ENCODE measurements around the gene ALK.

Gene ALK

DNA sequence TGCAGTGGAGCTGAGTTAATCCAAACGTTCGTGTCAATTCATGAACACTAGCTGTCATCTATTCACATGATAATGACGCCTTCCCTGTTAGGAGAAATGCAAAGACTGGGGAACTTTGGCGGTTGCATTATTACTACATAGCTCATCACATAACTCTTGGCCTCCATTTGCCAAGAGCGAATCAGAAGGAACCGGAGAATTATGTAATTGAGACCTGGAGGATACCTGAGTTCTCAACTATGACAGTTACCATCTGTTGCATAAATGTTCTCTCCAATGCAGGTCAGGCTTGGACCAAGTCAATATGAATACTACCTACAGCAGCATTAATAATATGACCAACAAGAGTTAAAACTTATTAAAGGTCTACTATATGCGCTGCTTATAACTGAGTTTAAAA is 531.7 kb downstream of the ALK start:
- TF ChIP-seq POLR2AphosphoS5 (IDR thresholded peaks at IDR 0.05; ENCODE audit: low read depth, low read length), result no peak
- TF ChIP-seq, protein P1, sequence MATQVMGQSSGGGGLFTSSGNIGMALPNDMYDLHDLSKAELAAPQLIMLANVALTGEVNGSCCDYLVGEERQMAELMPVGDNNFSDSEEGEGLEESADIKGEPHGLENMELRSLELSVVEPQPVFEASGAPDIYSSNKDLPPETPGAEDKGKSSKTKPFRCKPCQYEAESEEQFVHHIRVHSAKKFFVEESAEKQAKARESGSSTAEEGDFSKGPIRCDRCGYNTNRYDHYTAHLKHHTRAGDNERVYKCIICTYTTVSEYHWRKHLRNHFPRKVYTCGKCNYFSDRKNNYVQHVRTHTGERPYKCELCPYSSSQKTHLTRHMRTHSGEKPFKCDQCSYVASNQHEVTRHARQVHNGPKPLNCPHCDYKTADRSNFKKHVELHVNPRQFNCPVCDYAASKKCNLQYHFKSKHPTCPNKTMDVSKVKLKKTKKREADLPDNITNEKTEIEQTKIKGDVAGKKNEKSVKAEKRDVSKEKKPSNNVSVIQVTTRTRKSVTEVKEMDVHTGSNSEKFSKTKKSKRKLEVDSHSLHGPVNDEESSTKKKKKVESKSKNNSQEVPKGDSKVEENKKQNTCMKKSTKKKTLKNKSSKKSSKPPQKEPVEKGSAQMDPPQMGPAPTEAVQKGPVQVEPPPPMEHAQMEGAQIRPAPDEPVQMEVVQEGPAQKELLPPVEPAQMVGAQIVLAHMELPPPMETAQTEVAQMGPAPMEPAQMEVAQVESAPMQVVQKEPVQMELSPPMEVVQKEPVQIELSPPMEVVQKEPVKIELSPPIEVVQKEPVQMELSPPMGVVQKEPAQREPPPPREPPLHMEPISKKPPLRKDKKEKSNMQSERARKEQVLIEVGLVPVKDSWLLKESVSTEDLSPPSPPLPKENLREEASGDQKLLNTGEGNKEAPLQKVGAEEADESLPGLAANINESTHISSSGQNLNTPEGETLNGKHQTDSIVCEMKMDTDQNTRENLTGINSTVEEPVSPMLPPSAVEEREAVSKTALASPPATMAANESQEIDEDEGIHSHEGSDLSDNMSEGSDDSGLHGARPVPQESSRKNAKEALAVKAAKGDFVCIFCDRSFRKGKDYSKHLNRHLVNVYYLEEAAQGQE (IDR thresholded peaks at IDR 0.05; ENCODE audit: insufficient read depth in 1 of 2, low read depth in 2 of 2, low read length in 2 of 2), result no peak
- TF ChIP-seq TAF1 (IDR thresholded peaks at IDR 0.05; ENCODE audit: borderline replicate concordance, insufficient read depth, low read length), result no peak
- no peak for TF ChIP-seq SIN3A (IDR thresholded peaks at IDR 0.05; ENCODE audit: borderline replicate concordance, insufficient read depth, low read length)
- no peak for TF ChIP-seq FOXP2 (optimal IDR thresholded peaks at IDR 0.05; ENCODE audit: borderline replicate concordance, extremely low read depth, extremely low read length, insufficient read depth)

DNA sequence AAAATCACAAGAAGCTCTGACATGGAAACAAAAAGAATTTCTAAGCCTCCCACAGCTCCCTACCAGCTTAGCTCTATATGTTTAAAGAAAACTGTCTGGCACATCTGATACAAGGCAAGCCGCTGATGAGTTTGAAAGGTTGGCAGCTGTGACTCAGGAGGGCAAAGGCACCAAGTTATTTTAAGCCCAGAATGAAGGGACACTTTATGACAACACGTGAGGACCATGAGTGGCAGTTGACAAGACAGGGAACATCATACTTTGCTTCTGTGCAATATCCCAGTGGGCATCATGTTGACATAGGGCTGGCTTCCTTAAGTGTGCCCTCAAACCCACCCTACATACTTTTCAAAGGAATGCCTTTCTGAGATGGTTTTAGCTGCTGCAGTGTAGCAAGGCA is 533.3 kb downstream of the ALK start:
- TF ChIP-seq FOXP2 (optimal IDR thresholded peaks at IDR 0.05; ENCODE audit: borderline replicate concordance, extremely low read depth, extremely low read length, insufficient read depth) (no peak), POLR2AphosphoS5 (IDR thresholded peaks at IDR 0.05; ENCODE audit: low read depth, low read length) (no peak), TAF1 (IDR thresholded peaks at IDR 0.05; ENCODE audit: borderline replicate concordance, insufficient read depth, low read length) (no peak), SIN3A (IDR thresholded peaks at IDR 0.05; ENCODE audit: borderline replicate concordance, insufficient read depth, low read length) (no peak)
- TF ChIP-seq, protein P1 (IDR thresholded peaks at IDR 0.05; ENCODE audit: insufficient read depth in 1 of 2, low read depth in 2 of 2, low read length in 2 of 2), result no peak

DNA sequence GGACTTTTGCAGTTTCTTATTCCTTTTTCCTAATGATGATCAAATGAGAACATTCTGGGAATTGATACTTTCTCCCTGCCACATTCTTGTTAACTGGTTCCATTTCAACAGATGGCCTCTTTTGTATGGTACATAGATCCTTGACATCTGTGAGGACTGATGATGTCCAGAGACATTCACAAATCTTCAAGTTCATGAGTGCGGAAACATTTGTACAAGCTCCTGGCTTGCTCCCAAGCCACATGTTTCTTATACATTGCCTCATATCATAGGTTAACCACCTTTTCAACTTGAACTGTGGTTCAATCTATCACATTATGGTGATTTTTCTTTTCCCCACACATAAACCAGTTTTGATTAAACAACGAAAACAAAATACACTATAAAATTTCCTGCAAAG is 538.9 kb downstream of the ALK start:
- TF ChIP-seq, protein P1 (IDR thresholded peaks at IDR 0.05; ENCODE audit: insufficient read depth in 1 of 2, low read depth in 2 of 2, low read length in 2 of 2), result no peak
- TF ChIP-seq SIN3A (IDR thresholded peaks at IDR 0.05; ENCODE audit: borderline replicate concordance, insufficient read depth, low read length), result no peak
- TF ChIP-seq TAF1 (IDR thresholded peaks at IDR 0.05; ENCODE audit: borderline replicate concordance, insufficient read depth, low read length), result no peak
- TF ChIP-seq FOXP2 (optimal IDR thresholded peaks at IDR 0.05; ENCODE audit: borderline replicate concordance, extremely low read depth, extremely low read length, insufficient read depth), result no peak
- TF ChIP-seq POLR2AphosphoS5 (IDR thresholded peaks at IDR 0.05; ENCODE audit: low read depth, low read length), result no peak

DNA sequence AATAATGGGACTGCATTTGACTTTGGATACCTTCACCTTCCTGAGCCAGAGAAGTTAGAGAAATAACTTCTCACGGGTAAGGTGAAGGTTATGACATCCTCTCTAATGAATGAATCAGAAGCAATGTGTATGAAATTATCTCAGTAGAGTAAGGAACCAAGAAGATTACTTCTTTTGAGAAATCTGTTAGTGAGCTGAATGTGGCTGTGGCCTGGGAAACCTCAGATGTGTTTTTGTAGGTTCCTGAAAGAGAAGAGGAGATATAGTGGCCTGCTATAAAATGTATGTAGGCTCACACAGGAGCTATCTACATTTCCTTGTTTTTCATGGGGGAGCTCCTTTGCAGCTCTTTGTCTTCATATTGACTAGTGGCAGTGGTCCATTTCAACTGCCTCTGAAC is 543.6 kb downstream of the ALK start:
- TF ChIP-seq FOXP2 (optimal IDR thresholded peaks at IDR 0.05; ENCODE audit: borderline replicate concordance, extremely low read depth, extremely low read length, insufficient read depth) (no peak), SIN3A (IDR thresholded peaks at IDR 0.05; ENCODE audit: borderline replicate concordance, insufficient read depth, low read length) (no peak), TAF1 (IDR thresholded peaks at IDR 0.05; ENCODE audit: borderline replicate concordance, insufficient read depth, low read length) (no peak), POLR2AphosphoS5 (IDR thresholded peaks at IDR 0.05; ENCODE audit: low read depth, low read length) (no peak)
- TF ChIP-seq, protein P1 (IDR thresholded peaks at IDR 0.05; ENCODE audit: insufficient read depth in 1 of 2, low read depth in 2 of 2, low read length in 2 of 2), result no peak

DNA sequence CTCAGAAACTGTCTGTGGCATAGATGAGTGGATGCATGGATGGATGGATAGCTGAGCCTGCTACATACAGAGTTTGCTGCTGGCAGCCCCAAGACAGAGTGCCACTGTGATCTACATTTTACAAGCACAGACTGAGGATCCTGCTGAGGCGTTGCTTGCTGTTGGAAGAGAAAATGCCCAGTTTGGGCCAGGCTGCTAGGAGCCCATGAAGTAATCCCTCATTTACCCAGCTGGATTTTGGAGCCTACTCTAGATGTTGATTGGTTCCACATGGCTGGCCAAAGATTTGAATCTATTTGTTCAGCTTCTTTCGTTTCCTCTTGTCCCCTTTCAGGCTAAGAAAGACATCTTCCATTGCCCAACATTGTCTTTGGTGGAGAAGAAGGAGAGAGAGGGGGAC is 544.8 kb downstream of the ALK start:
- TF ChIP-seq TAF1 (IDR thresholded peaks at IDR 0.05; ENCODE audit: borderline replicate concordance, insufficient read depth, low read length) (no peak), FOXP2 (optimal IDR thresholded peaks at IDR 0.05; ENCODE audit: borderline replicate concordance, extremely low read depth, extremely low read length, insufficient read depth) (no peak), POLR2AphosphoS5 (IDR thresholded peaks at IDR 0.05; ENCODE audit: low read depth, low read length) (no peak), SIN3A (IDR thresholded peaks at IDR 0.05; ENCODE audit: borderline replicate concordance, insufficient read depth, low read length) (no peak)
- TF ChIP-seq, protein P1 (IDR thresholded peaks at IDR 0.05; ENCODE audit: insufficient read depth in 1 of 2, low read depth in 2 of 2, low read length in 2 of 2), result no peak
